CD4-positive, alpha-beta T cell treated with Interleukin-1 beta for 1 hour (primary cell): Measurements from ENCODE around the gene WDPCP.
A peak's percentile ranks its signal among the peaks of the same experiment; 100 is the strongest.
"Not testable (repeated sequence)": the region's sequence is repeated elsewhere in the genome, so short reads cannot be mapped to it uniquely, and the experiment has no call there.

ENCODE experiments used
- DNase-seq, 2 donors: peaks; one replicate each; pipeline ENCODE4 v3.0.0-alpha.2; 2020 to 2022

The WDPCP gene, protein sequence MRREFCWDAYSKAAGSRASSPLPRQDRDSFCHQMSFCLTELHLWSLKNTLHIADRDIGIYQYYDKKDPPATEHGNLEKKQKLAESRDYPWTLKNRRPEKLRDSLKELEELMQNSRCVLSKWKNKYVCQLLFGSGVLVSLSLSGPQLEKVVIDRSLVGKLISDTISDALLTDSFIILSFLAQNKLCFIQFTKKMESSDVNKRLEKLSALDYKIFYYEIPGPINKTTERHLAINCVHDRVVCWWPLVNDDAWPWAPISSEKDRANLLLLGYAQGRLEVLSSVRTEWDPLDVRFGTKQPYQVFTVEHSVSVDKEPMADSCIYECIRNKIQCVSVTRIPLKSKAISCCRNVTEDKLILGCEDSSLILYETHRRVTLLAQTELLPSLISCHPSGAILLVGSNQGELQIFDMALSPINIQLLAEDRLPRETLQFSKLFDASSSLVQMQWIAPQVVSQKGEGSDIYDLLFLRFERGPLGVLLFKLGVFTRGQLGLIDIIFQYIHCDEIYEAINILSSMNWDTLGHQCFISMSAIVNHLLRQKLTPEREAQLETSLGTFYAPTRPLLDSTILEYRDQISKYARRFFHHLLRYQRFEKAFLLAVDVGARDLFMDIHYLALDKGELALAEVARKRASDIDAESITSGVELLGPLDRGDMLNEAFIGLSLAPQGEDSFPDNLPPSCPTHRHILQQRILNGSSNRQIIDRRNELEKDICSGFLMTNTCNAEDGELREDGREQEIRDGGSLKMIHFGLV

DNA sequence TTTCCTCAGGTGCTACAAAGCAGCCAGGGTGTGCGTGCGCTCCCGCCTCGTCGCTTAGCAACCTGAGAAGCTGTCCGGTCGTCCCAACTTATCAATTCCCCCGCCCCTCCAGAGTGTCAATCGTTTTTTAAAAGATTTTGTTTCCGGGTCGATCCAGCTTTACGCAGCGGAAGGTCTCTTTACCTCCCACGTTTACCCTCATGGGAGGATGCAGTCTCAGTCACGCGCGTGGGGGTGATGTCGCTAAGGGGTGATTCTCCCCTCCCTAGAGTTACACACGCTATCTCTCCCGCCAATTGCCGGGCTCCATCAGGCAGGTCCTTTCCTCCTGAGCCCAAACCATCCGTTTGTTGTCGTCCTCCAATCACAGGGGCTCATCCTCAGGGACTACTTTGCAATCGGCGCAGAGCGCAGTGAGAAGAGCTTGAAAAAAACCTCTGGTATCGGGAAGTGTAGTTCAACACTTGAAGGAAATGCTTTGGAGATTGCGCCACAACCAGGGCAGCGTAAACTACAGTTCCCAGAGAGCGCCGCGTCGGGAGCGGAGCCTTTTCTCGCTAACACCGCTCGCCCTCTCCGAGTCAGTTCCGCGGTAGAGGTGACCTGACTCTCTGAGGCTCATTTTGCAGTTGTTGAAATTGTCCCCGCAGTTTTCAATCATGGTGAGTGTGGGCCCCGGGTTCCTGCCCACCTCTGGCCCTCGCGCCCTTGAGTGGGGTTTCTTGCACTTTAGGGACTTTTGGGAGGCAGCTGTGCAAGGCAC lies at the start of gene WDPCP, which contains the start of gene MDH1:
Gene WDPCP, minus strand, starts transcription at position 93 of the 763 bp plus-strand sequence. CDS start 206 bp downstream, outside the sequence.
Gene MDH1, plus strand, starts transcription at position 579 of the 763 bp plus-strand sequence. Its CDS starts 81 bp downstream, at position 660.
- DNase-seq: peak; percentile 96

DNA sequence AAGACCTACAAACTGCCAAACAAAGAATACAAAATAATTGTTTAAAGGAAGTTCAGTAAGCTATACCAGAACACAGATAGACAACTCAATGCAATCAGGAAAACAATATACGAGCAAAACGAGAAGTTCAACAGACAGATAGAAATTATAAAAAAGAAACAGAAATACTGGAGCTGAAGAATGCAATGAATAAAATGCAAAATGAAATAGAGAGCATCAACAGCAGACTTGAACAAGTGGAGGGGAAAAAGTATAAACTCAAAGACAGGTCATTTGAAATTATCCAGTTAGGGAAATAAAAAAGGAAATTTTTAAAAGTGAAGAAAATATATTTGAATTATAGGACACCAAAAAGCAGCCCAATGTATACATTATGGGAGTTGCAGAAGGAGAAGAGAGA lies 44.1 kb upstream of the WDPCP start:
- DNase-seq: no peak

GRCh38 chr2:63631501-63631900 lies 43.2 kb upstream of the WDPCP start:
- DNase-seq: no peak

- DNase-seq: no peak
These were observed 40.2 kb upstream of the WDPCP start for GRCh38 chr2:63628403-63628942.

- DNase-seq: no peak
These were observed 39.6 kb upstream of the WDPCP start for GRCh38 chr2:63627866-63628265.

- DNase-seq: not testable (repeated sequence)
These were observed 35.5 kb upstream of the WDPCP start for GRCh38 chr2:63623763-63624162.

GRCh38 chr2:63622751-63623150 lies 34.5 kb upstream of the WDPCP start:
- DNase-seq: no peak

- no peak for DNase-seq
These were observed 31.1 kb upstream of the WDPCP start for GRCh38 chr2:63619328-63619727.

DNA sequence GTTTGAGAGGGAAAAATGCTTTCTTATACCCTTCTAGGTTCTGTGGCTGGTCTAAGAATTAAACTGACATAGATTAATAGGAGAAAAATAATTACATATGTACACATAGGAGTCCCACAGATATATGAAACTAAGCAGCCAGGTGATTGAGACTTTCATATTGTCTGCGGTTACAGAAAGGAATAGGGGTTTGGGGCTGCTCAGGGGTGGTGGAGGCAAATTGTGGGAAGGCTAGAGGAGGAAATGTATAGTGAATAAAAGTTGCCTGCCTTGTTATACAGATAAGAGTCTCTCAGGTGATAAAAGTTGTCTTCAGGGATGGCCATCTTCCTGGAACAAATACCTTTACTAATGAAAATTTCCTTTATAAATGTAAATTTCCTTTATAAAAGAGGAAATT lies 29.1 kb upstream of the WDPCP start:
- DNase-seq: no peak

- no peak for DNase-seq
These were observed 27.0 kb upstream of the WDPCP start for GRCh38 chr2:63614983-63615945.

GRCh38 chr2:63614448-63614968 lies 26.2 kb upstream of the WDPCP start:
- DNase-seq: no peak

GRCh38 chr2:63613391-63613901 lies 25.2 kb upstream of the WDPCP start:
- DNase-seq: no peak

DNA sequence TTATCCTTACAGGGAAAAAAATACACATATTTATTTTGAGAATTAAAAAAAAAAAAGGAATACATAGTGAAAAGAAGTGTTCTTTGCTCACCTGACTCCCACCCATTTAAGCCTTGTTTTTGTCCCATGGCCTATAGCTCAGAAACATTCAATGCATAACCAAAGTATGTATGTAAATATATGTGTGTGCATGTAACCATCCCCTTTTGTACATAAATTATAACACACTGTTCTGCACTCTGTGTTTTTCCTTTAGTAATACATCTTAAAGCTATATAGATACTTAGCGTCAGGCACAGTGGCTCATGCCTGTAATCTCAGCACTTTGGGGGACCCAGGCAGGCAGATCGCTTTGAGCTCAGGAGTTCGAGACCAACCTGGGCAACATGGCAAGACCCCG lies 22.2 kb upstream of the WDPCP start:
- DNase-seq: no peak

DNA sequence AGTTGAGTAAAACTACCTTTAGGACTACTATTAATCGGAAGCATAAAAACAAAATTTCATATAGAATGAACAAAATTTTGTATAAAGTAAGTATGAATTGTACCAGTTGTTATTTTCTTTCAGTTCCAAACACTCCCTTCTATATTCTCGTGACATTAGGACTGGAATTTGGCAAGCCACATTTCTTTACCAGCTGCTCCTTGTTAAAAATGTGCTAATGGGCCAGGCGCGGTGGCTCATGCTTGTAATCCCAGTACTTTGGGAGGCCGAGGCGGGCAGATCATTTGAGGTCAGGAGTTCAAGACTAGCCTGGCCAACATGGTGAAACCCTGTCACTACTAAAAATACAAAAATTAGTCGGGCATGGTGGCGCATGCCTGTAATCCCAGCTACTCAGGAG lies 20.6 kb upstream of the WDPCP start:
- DNase-seq: not testable (repeated sequence)

DNA sequence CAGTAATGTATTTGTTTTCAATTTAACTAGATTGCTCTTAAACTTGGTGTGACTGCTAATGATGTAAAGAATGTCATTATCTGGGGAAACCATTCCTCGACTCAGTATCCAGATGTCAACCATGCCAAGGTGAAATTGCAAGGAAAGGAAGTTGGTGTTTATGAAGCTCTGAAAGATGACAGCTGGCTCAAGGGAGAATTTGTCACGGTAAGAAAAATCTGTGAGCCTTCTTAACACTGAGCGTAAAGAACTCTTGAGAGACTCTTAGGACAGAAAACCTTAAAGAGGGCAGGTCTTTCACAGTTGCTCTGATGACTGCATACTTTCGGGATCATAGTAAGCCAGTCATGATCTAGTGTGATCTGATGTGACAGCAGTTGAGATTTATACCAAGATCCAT lies 16.4 kb upstream of the WDPCP start:
- DNase-seq: no peak

DNA sequence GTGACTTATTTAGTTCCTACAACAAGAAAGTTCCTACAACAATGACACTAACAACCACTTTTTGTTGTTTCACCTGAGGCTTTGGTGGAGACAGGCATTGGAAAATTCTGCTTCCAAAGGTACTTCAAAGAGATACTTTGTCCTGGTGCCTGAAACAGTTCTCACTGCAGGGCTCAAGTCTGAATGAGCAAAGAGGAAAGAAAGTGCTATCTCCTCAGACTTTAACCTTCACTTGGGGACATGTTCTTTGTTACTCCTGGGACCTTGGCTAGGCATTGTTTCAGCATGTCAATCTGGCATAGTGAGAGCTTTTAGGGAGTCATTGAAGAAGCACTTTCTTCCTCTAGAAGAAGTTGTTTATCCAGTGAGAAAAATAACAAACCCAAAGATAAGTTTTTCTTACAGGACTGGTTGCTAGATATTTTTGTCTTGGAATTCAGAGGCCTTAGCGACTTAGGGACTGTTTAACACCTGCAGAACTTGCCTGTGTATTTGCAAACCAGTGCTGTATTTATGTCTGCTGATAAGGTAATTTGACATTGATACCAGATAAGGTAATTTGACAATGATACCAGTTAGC lies 12.7 kb upstream of the WDPCP start:
- DNase-seq: no peak

- DNase-seq: no peak
These were observed 10.7 kb upstream of the WDPCP start for GRCh38 chr2:63598981-63599380.

- DNase-seq: no peak
These were observed 8.2 kb upstream of the WDPCP start for GRCh38 chr2:63596401-63596883.

DNA sequence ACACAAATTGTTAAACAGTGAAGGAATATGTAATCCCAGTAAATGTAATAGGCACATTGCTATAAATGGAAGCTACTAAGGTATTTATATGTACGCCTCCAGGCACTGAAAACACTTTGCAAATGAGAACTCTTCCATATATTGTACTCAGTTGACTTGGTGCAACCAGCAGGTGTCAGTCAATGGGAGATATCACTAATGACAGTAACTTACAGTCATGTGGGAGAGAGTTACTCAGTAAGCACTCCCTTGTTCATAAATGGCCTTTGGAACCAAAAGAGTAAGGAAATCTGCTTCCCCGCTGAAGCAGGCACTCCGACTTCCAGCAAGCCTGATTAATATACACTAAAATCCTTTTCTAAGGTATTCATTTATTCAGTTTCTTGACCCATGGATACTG lies 6.4 kb upstream of the WDPCP start:
- no peak for DNase-seq

DNA sequence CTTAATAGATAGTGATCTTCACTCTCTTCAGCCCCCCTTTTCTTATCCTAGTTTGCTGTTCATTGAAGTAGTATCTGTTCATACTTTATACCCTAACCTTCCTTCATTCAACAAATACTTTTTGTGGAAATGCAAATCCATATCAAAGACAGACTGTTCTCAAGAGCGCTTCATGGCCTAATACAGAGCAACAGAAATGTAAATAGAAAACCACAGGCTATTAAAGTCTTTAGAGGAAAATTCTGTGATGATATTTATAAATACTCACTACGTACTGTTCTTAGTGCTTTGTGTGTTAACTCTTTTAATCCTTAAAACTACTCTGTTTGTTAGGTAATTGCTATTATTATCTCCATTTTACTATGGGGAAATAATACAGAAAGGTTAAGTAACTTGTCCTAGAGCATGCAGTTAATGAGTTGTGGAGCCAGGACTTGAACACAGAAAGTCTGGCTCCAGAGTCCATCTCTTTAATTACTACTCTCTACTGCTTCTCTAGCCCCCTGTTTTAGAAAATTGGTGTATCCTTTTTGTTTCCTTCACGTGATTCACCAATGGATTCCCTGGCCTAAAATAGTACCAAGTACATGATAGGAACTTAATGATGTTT lies 3.4 kb upstream of the WDPCP start:
- DNase-seq: no peak
